Measurements from ENCODE around the gene TRAPPC11.

Gene TRAPPC11

DNA sequence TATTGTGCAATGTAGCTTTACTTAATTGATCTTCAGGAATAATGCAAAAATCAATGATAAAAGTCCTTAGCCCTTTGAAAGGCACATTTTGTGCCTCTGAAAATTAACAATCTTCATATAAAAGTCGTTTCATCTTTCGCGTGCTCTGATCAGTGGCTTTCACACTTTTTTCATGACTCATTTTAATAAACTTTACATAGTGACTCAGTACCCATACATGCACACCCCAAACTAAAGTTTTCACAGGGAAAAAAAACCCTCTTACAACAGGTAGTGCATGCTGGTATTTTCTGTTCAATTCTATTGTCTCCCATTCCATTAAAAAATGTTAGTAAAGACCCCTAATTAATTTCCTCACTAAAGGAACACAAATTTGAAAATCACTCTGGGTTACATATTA lies 21.6 kb upstream of the TRAPPC11 start:
- DNase-seq (ENCODE audit: low spot score): no peak

- DNase-seq (ENCODE audit: low spot score): no peak
Measured at GRCh38 chr4:183638436-183638835, 20.7 kb upstream of the TRAPPC11 start.

GRCh38 chr4:183639291-183639690 lies 19.8 kb upstream of the TRAPPC11 start:
- no peak for DNase-seq (ENCODE audit: low spot score)

DNA sequence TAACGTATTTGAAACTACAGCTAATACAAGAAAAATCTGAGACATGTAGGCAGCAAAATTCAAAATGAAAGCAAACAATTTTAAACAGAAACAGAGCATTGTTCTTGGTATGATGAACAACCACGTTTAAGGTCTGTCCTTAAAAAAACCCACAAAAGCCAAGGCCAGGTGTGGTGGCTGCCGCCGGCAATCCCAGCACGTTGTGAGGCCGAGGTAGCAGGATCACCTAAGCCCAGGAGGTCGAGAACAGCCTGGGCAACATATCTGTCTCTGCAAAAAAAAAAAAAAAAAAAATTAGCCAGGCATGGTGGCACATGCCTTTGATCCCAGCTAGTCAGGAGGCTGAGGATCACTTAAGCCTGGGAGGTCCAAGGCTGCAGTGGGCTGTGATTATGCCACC lies 13.8 kb upstream of the TRAPPC11 start:
- no peak for DNase-seq (ENCODE audit: low spot score)

GRCh38 chr4:183657564-183657963 lies 1.5 kb upstream of the TRAPPC11 start:
- no peak for DNase-seq (ENCODE audit: low spot score)

DNA sequence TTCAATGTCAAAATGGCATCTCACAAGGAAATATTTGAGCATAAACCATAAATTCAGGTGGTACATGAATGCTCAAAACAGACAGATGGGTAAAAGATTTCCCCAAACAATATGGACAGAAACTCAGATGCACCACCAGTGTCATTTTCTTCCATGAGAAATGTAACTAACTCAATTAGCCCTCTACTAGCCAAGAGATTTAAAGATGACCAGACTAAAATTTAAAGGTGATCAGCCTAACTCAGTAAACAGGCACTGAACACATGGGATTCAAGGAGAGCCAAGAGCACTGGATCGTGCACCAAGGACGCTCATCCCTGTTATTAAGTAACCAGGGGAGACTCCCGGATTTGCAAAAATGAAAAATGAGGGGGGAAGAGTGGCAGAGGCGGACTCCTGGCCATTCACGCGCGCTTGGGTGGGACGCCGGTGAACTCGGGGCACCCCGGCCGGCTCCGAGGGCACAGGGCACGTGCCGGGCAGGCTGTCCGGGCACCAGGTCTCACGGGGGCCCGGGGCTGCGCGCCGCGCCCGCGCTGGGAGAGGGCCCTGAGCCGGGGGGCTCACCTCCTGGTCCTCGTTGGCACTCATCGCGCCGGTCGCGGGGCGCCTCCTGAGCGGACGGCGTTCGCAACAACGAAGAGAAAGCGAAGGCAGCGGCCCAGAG lies 598 bp upstream of the TRAPPC11 start:
- DNase-seq (ENCODE audit: low spot score): no peak

DNA sequence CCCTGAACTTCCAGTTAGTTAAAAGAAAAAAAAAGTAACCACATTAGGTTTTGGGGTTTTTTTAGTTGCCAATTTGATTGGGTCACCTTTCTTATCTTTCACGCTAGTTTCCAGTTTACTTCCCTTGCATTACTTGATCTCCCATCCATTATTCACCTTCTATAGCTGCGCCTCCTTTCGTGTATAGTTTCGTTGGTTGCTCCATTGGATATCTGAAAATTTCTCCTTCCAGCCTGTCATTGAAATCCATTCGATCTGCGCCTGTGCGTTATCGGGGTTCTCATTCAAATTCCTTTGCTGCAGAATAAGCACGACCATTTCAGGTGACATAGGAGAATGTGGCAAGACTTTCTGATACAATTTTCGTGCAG lies 764 bp downstream of the TRAPPC11 start:
- DNase-seq (ENCODE audit: low spot score): no peak

- no peak for DNase-seq (ENCODE audit: low spot score)
Measured at GRCh38 chr4:183666088-183666487, 7.0 kb downstream of the TRAPPC11 start.

DNA sequence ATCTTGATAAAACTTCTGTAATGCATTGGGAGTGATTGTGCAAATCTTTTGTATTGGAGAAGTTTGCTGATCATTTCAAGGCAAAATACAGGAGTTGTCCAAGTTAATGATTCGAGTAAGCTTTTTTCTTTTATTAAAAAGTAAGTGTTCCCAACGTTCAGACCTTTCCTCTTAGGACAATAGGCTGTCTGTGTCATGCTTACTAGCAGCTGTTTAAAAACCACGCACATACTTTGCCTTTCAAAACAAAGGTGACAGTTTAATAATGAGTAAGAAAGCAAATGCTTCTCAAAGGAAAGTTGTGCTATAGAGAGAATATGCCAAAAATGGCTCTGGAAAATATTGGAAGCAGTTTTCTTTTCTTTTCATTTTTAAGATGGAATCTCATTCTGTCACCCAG lies 11.2 kb downstream of the TRAPPC11 start:
- DNase-seq (ENCODE audit: low spot score): no peak

- no peak for DNase-seq (ENCODE audit: low spot score)
Measured at GRCh38 chr4:183670960-183671555, 12.0 kb downstream of the TRAPPC11 start.

- DNase-seq (ENCODE audit: low spot score): no peak
Measured at GRCh38 chr4:183674153-183674552, 15.1 kb downstream of the TRAPPC11 start.

DNA sequence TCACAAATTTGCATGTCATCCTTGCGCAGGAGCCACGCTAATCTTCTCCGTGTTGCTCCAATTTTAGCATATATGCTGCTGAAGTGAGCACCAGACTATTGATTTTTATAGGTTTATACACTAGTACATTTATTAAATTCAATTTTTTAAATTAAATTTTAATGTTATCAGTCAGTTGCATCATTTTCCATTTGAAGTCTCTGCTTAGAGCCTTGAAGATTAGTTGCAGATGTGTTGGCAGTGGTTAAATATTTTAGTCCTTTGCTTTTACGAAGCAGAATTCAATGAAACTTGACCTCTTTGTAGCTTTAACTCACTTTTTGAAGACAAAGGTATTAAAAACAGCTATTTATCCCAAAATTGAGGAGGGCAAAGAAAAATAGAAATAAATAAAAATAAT lies 16.5 kb downstream of the TRAPPC11 start:
- DNase-seq (ENCODE audit: low spot score): no peak

GRCh38 chr4:183681119-183681518 lies 22.0 kb downstream of the TRAPPC11 start:
- no peak for DNase-seq (ENCODE audit: low spot score)

DNA sequence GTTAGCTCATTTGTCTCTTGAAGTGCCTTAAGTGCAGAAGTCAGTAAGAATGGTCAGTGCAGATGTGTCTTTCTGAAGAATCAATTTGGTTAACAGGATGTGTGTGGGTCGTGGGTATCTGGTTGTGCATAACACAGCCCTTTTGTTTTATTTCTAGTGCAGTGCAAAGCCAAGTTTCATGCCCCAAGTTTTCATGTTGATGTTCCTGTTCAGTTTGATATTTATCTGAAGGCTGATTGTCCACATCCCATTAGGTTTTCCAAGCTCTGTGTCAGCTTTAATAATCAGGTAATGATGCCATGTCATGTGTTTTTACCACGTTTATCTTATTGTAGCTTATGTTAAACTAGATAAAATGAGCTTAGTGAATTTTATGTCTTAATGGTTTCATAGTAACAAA lies 27.4 kb downstream of the TRAPPC11 start:
- no peak for DNase-seq (ENCODE audit: low spot score)

DNA sequence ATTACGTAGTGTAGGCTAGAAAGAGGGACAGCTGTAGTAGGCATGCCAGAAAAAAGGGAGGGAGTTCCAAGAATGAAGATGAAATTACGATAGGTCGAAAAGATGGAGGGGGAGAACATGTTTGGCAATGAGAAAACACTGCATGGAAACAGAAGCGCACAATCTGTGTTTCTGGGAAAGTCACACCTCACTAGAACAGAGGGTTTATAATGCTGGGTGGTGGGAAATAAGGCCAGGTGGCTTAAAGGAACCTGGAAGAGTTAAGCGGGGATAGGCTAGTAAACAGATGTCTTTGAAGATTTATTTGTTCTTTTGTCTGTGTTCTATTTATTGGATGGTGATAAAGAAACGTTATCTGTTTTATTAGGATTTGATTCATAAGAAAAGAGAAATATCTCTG lies 29.1 kb downstream of the TRAPPC11 start:
- no peak for DNase-seq (ENCODE audit: low spot score)

DNA sequence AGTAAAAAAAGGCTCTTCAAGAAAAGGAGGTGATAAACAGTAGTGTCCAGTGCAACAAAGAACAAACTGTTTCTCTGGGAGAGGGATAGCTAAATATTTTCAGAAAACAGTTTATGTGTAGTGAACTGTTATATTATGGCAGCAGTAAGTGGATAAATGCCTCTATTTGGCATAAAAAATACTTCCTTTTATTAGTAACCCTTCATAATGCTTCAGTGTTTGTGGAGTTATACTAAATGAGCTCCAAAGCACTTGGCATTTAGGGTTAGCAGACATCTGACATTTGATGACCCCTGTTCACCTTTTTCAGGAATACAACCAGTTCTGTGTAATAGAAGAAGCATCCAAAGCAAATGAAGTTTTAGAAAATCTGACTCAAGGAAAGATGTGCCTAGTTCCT lies 31.9 kb downstream of the TRAPPC11 start:
- no peak for DNase-seq (ENCODE audit: low spot score)

DNA sequence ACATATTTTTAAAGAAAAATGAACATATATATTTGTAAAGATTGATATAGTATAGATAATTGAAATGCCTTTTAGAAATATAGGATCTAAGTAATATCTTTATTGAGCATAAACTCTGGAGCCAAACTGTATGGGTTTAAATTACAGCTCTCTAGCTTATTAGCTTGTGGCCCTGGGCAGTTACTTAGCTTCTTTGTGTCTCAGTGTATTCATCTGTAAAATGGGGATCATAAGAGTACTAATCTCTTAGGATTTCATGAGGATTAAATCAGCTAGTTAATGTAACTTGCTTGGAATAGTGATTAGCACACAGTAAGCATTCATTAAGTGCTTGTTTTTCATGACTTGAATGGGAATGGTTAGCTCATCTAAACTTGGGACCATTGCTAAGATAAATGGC lies 32.8 kb downstream of the TRAPPC11 start:
- no peak for DNase-seq (ENCODE audit: low spot score)

DNA sequence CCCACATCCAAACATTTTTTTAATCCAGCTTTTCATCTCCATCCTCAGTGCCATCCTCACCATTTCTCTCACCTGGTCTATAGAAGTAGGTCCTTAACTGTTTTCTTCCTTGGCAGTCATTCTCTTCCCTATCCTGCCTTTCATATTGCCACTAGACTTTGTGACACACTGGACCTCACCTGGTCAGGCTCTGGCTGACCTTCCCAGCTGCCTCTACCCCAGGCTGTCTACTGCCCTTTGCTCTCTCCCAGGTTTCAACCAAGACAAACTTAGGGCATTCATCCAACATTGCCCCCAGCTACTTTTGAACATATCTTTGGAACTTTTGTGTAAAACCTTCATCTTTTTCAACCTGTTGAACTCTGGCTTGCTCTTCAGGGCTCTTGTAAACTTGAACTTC lies 39.8 kb downstream of the TRAPPC11 start:
- DNase-seq (ENCODE audit: low spot score): no peak

- DNase-seq (ENCODE audit: low spot score): no peak
Measured at GRCh38 chr4:183700407-183700806, 41.3 kb downstream of the TRAPPC11 start.

DNA sequence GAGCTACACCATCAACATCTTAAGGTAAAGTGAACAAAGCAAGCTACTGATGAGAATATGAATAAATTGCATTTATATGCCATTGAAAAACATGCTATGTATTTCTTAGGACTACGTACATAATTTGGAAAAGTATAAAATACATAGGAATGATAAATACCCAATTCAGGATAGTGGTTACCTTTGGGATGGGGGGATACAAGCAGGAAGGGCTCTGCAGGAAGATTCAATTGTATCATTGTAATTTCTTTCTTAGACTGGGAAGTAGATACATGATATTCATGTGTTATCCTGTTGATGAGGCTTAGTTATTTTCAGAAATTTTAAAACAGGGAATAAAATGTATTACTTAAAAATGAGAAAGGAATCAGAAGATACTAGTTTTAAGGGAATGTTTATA lies 43.4 kb downstream of the TRAPPC11 start:
- DNase-seq (ENCODE audit: low spot score): no peak

DNA sequence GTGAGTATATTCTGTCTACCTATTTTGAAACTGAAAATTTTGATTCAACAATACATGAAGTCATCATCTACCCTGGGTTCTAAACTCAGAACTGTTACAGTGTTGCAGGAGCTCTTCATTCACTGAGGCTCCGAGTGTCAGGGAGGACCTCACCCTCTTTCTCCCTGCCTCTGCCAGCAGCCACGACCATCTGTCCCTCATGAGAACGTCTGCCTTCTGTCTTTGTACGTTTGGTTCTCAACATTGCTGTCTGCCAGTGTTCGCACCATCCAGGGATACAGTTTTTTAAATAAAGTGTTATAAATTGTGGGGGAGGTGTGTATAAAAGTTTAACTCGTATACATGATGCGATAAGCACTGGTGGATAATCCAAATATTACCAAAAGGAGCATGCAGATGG lies 55.5 kb downstream of the TRAPPC11 start:
- no peak for DNase-seq (ENCODE audit: low spot score)

GRCh38 chr4:183716302-183716701 lies 57.2 kb downstream of the TRAPPC11 start:
- DNase-seq (ENCODE audit: low spot score): no peak

GRCh38 chr4:183718876-183719275 lies 59.8 kb downstream of the TRAPPC11 start:
- DNase-seq (ENCODE audit: low spot score): no peak

All from CD4-positive, alpha-beta T cell treated with Interleukin-15 for 4 hours (primary cell).